Right ventricle myocardium inferior (tissue), 1 donor: ENCODE measurements around the gene CD81. TPM values are rescaled to one million over a fixed set of nuclear protein-coding genes. Genes with fewer than 3 reads are reported as not detected.

Experiments
- ATAC-seq: fragments of 200-7000 bp; cut with Tn5 transposase; one replicate; pipeline ENCODE4 v1.9.1; 2020; ENCODE audit warnings: mild to moderate bottlenecking, moderate library complexity
- DNase-seq: peaks from one replicate; pipeline ENCODE4 v3.0.0; 2021; ENCODE audit errors: missing footprints
- intact Hi-C: fragments of 100-400 bp; cut with DNase I; formaldehyde crosslinking; loops from one replicate; pipeline ENCODE4 v1.11.0; 2022
- total RNA-seq: library from RNA; stranded (reverse); fragmentation: NEBNext Ultra II Directional; extraction: Animal tissue kit (Norgen Biotek cat#: 25700); gene quantifications from one replicate; pipeline ENCODE4 v1.2.1, GENCODE V29; 2021
- donor health status: DM: no; HTN: yes; CAD: no; lungs with severe emphysema.

Gene CD81
- total RNA-seq, 1 donor from 2014 or later, result 531 TPM

GRCh38 chr11:2412323-2412722 lies 35.2 kb downstream of the CD81 start:
- DNase-seq (no peak), ATAC-seq (no peak)
- intact Hi-C loops, result no loop called here

GRCh38 chr11:2413742-2414579 lies 36.9 kb downstream of the CD81 start:
- intact Hi-C loops, result no loop called here
- DNase-seq, result no peak
- no peak for ATAC-seq

GRCh38 chr11:2414616-2415015 lies 37.5 kb downstream of the CD81 start:
- ATAC-seq (no peak), DNase-seq (no peak)
- intact Hi-C loops, result no loop called here

- DNase-seq (peak; percentile 44), ATAC-seq (no peak)
- intact Hi-C loops, result no loop called here
Measured at GRCh38 chr11:2415171-2415570, 38.1 kb downstream of the CD81 start.

- intact Hi-C loops, result no loop called here
- DNase-seq (peak; percentile 57), ATAC-seq (no peak)
Measured at GRCh38 chr11:2415601-2416380, 38.7 kb downstream of the CD81 start.

GRCh38 chr11:2416765-2417164 lies 39.7 kb downstream of the CD81 start:
- intact Hi-C loops, result no loop called here
- DNase-seq, result peak; percentile 6

GRCh38 chr11:2417856-2418692 lies 41.0 kb downstream of the CD81 start:
- intact Hi-C loops, result no loop called here
- DNase-seq, result peak; percentile 50
- ATAC-seq, result no peak

More at GRCh38 chr11:2416765-2417164, 39.7 kb downstream of the CD81 start:
- no peak for ATAC-seq

- intact Hi-C loops, result no loop called here
Measured at GRCh38 chr11:2418693-2419360, 41.7 kb downstream of the CD81 start.

GRCh38 chr11:2419638-2420501 lies 42.8 kb downstream of the CD81 start:
- peak; percentile 85 for DNase-seq
- intact Hi-C loops, result loop anchor here (1.0 kb wide), 3 partner anchors 115 to 234 kb away; no protein-coding TSS in a partner anchor
- peak; percentile 83 for ATAC-seq

More at GRCh38 chr11:2418693-2419360, 41.7 kb downstream of the CD81 start:
- no peak for ATAC-seq
- peak; percentile 41 for DNase-seq

GRCh38 chr11:2420502-2421225 lies 43.6 kb downstream of the CD81 start:
- ATAC-seq (peak; percentile 95), DNase-seq (peak; percentile 89)

GRCh38 chr11:2421226-2421994 lies 44.3 kb downstream of the CD81 start:
- ATAC-seq, result no peak
- intact Hi-C loops, result no loop called here
- peak; percentile 28 for DNase-seq

More at GRCh38 chr11:2420502-2421225, 43.6 kb downstream of the CD81 start:
- intact Hi-C loops, result loop anchor here (1.0 kb wide), 3 partner anchors 115 to 234 kb away; no protein-coding TSS in a partner anchor

- DNase-seq (peak; percentile 42), ATAC-seq (no peak)
- intact Hi-C loops, result no loop called here
Measured at GRCh38 chr11:2421996-2422395, 44.9 kb downstream of the CD81 start.

GRCh38 chr11:2422461-2423156 lies 45.5 kb downstream of the CD81 start:
- ATAC-seq (no peak), DNase-seq (peak; percentile 53)
- intact Hi-C loops, result no loop called here

- intact Hi-C loops, result no loop called here
- ATAC-seq, result no peak
- DNase-seq, result peak; percentile 66
Measured at GRCh38 chr11:2423157-2424025, 46.3 kb downstream of the CD81 start.
